Measurements from ENCODE around the gene HERC4. TPM values are rescaled to one million over a fixed set of nuclear protein-coding genes. Genes with fewer than 3 reads are reported as not detected.
A peak's percentile ranks its signal among the peaks of the same experiment; 100 is the strongest.
"Not testable (repeated sequence)": the region's sequence is repeated elsewhere in the genome, so short reads cannot be mapped to it uniquely, and the experiment has no call there.

The HERC4 gene
- total RNA-seq, 1 donor: 125 TPM

GRCh38 chr10:68080853-68081431 lies 5.9 kb upstream of the HERC4 start:
- Histone ChIP-seq H3K9me3 (ENCODE audit: low read depth, low read length) (no peaks in the 10 kb centered on the region), H3K79me2 (ENCODE audit: insufficient read depth, low read length) (peaks cover 4% of the 10 kb centered on the region), H3K4me1 (ENCODE audit: insufficient read depth, low read length) (peaks cover 27% of the 10 kb centered on the region), H3K27ac (ENCODE audit: low read depth, low read length) (no peak overlapping the region), H3K36me3 (ENCODE audit: insufficient read depth, low read length) (no peaks in the 10 kb centered on the region), H4K20me1 (ENCODE audit: insufficient read depth, low read length) (no peaks in the 10 kb centered on the region), H3K4me2 (ENCODE audit: insufficient read depth, low read length) (no peak overlapping the region), H3K4me3 (ENCODE audit: insufficient read depth, low read length) (no peak overlapping the region), H3K27me3 (ENCODE audit: insufficient read depth, low read length) (no peaks in the 10 kb centered on the region), H2AFZ (ENCODE audit: low read length) (peak overlapping the region; percentile 76)
- DNase-seq (ENCODE audit: insufficient read length, low spot score, missing footprints): no peak
- no peak for TF ChIP-seq CTCF (IDR thresholded peaks at IDR 0.05; ENCODE audit: extremely low read depth, low read depth, low read length)

GRCh38 chr10:68079434-68079833 lies 4.4 kb upstream of the HERC4 start:
- DNase-seq (ENCODE audit: insufficient read length, low spot score, missing footprints): no peak
- Histone ChIP-seq H3K9me3 (ENCODE audit: low read depth, low read length) (no peaks in the 10 kb centered on the region), H3K27me3 (ENCODE audit: insufficient read depth, low read length) (no peaks in the 10 kb centered on the region), H3K27ac (ENCODE audit: low read depth, low read length) (no peak overlapping the region), H3K4me3 (ENCODE audit: insufficient read depth, low read length) (no peak overlapping the region), H3K79me2 (ENCODE audit: insufficient read depth, low read length) (peaks cover 6% of the 10 kb centered on the region), H3K4me1 (ENCODE audit: insufficient read depth, low read length) (peaks cover 25% of the 10 kb centered on the region), H3K4me2 (ENCODE audit: insufficient read depth, low read length) (no peak overlapping the region), H4K20me1 (ENCODE audit: insufficient read depth, low read length) (no peaks in the 10 kb centered on the region), H3K36me3 (ENCODE audit: insufficient read depth, low read length) (no peaks in the 10 kb centered on the region), H2AFZ (ENCODE audit: low read length) (no peak overlapping the region)
- TF ChIP-seq CTCF (IDR thresholded peaks at IDR 0.05; ENCODE audit: extremely low read depth, low read depth, low read length): no peak

GRCh38 chr10:68077026-68077425 lies 1.9 kb upstream of the HERC4 start:
- peaks cover 5% of the 10 kb centered on the region for H3K4me1 ChIP-seq (ENCODE audit: insufficient read depth, low read length)
- no peak for TF ChIP-seq CTCF (IDR thresholded peaks at IDR 0.05; ENCODE audit: extremely low read depth, low read depth, low read length)
- no peak overlapping the region for H2AFZ ChIP-seq (ENCODE audit: low read length)
- H3K79me2 ChIP-seq (ENCODE audit: insufficient read depth, low read length): peaks cover 30% of the 10 kb centered on the region
- no peak overlapping the region for H3K4me3 ChIP-seq (ENCODE audit: insufficient read depth, low read length)
- H3K27ac ChIP-seq (ENCODE audit: low read depth, low read length): no peak overlapping the region
- no peaks in the 10 kb centered on the region for H3K27me3 ChIP-seq (ENCODE audit: insufficient read depth, low read length)
- H3K36me3 ChIP-seq (ENCODE audit: insufficient read depth, low read length): peaks cover 4% of the 10 kb centered on the region
- DNase-seq (ENCODE audit: insufficient read length, low spot score, missing footprints): no peak
- H3K9me3 ChIP-seq (ENCODE audit: low read depth, low read length): no peaks in the 10 kb centered on the region
- peaks cover 1% of the 10 kb centered on the region for H4K20me1 ChIP-seq (ENCODE audit: insufficient read depth, low read length)
- H3K4me2 ChIP-seq (ENCODE audit: insufficient read depth, low read length): no peak overlapping the region

GRCh38 chr10:68076081-68076480 lies 998 bp upstream of the HERC4 start:
- H3K79me2 ChIP-seq (ENCODE audit: insufficient read depth, low read length): peaks cover 40% of the 10 kb centered on the region
- H2AFZ ChIP-seq (ENCODE audit: low read length); DNase-seq (ENCODE audit: insufficient read length, low spot score, missing footprints); H3K27me3 ChIP-seq (ENCODE audit: insufficient read depth, low read length); H3K4me3 ChIP-seq (ENCODE audit: insufficient read depth, low read length); H3K4me1 ChIP-seq (ENCODE audit: insufficient read depth, low read length); H3K27ac ChIP-seq (ENCODE audit: low read depth, low read length); H3K36me3 ChIP-seq (ENCODE audit: insufficient read depth, low read length); H3K4me2 ChIP-seq (ENCODE audit: insufficient read depth, low read length); H3K9me3 ChIP-seq (ENCODE audit: low read depth, low read length): not testable (repeated sequence)
- H4K20me1 ChIP-seq (ENCODE audit: insufficient read depth, low read length): peaks cover 11% of the 10 kb centered on the region
